ENCODE results near the gene ANKRD44. TPM values are rescaled to one million over a fixed set of nuclear protein-coding genes. Genes with fewer than 3 reads are reported as not detected.
"Not testable (repeated sequence)": the region's sequence is repeated elsewhere in the genome, so short reads cannot be mapped to it uniquely, and the experiment has no call there.

Gene ANKRD44
- total RNA-seq, 1 donor from 2014 or later = 4.0 TPM

DNA sequence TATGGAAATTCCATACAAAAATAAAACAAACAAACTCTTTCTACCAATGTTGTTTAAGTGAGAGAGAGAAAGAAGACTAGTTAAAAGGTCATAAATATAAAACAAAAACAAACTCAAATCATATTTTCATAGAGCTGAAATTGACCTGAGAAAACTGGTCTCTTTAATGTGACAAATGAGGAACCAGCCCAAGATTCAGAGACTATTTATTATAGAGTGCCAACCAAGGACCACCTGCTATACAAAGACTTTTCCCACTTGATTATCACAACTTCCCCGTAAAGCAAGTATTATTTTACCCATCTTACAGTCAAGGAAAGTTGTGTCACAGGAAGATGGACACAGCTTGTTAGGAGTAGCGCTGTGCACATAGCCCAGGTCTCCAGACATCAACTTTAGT is 13.3 kb downstream of the ANKRD44 start:
- Mint-ChIP-seq H3K4me3 (ENCODE audit: low read depth) (no peak overlapping the region), H3K9me3 (ENCODE audit: low read depth) (no peaks in the 10 kb centered on the region), H3K36me3 (ENCODE audit: insufficient read depth) (no peaks in the 10 kb centered on the region), H3K27ac (no peak overlapping the region), H3K4me1 (ENCODE audit: low read depth) (peaks cover 6% of the 10 kb centered on the region), H3K27me3 (no peaks in the 10 kb centered on the region)
- no peak for DNase-seq (ENCODE audit: low spot score, unreplicated experiment)
- no peak for TF ChIP-seq CTCF (IDR thresholded peaks at IDR 0.05; ENCODE audit: unreplicated experiment)

GRCh38 chr2:197296835-197297234 is 13.7 kb downstream of the ANKRD44 start:
- Mint-ChIP-seq H3K36me3 (ENCODE audit: insufficient read depth) (no peaks in the 10 kb centered on the region), H3K4me3 (ENCODE audit: low read depth) (no peak overlapping the region), H3K9me3 (ENCODE audit: low read depth) (peaks cover 1% of the 10 kb centered on the region), H3K27me3 (no peaks in the 10 kb centered on the region), H3K4me1 (ENCODE audit: low read depth) (peaks cover 6% of the 10 kb centered on the region), H3K27ac (no peak overlapping the region)
- no peak for TF ChIP-seq CTCF (IDR thresholded peaks at IDR 0.05; ENCODE audit: unreplicated experiment)
- DNase-seq (ENCODE audit: low spot score, unreplicated experiment) = no peak

GRCh38 chr2:197294260-197294659 is 16.3 kb downstream of the ANKRD44 start:
- Mint-ChIP-seq H3K36me3 (ENCODE audit: insufficient read depth) (no peaks in the 10 kb centered on the region), H3K27ac (no peak overlapping the region), H3K9me3 (ENCODE audit: low read depth) (peaks cover 10% of the 10 kb centered on the region), H3K4me3 (ENCODE audit: low read depth) (no peak overlapping the region), H3K4me1 (ENCODE audit: low read depth) (peaks cover 6% of the 10 kb centered on the region), H3K27me3 (no peaks in the 10 kb centered on the region)
- TF ChIP-seq CTCF (IDR thresholded peaks at IDR 0.05; ENCODE audit: unreplicated experiment) = no peak
- no peak for DNase-seq (ENCODE audit: low spot score, unreplicated experiment)

DNA sequence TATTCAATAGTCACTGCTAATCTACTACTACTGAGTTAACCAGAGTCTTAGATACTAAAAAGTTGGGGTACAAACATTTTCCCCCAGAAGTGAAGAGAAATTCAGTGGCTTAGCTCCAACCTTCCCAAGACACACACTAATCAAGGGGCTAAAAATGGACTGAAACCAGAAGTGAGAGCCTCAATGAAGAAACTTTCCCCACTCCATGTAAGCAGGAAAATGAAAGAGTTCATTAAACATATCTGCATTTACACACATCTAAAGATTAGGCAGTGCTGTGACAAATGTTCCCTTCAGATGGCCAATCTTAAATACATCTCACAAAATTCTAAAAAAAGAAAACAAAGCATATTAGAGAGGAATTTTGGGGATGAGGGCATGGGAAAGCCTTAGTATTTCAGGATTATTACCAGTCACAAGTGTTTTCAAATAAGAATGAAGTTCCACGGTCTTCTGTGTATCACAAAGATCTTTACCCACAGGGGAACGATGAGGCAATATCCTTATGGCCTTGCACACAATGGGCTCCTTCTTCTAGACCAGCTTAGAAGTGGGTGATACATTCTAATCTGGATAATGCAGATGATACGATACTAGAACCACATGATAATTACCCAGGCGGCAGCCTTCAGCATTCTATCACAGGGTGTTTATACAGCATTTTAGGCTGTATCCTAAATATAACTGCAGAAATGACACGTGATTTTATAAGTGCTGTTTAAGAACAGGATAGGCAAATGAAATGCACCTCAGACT is 17.1 kb downstream of the ANKRD44 start:
- no peaks in the 10 kb centered on the region for H3K36me3 Mint-ChIP-seq (ENCODE audit: insufficient read depth)
- H3K27me3 Mint-ChIP-seq = no peaks in the 10 kb centered on the region
- H3K9me3 Mint-ChIP-seq (ENCODE audit: low read depth) = peaks cover 10% of the 10 kb centered on the region
- TF ChIP-seq CTCF (IDR thresholded peaks at IDR 0.05; ENCODE audit: unreplicated experiment) = no peak
- H3K4me1 Mint-ChIP-seq (ENCODE audit: low read depth) = peaks cover 6% of the 10 kb centered on the region
- no peak overlapping the region for H3K27ac Mint-ChIP-seq
- H3K4me3 Mint-ChIP-seq (ENCODE audit: low read depth) = no peak overlapping the region
- no peak for DNase-seq (ENCODE audit: low spot score, unreplicated experiment)

GRCh38 chr2:197292619-197293018 is 18.0 kb downstream of the ANKRD44 start:
- Mint-ChIP-seq H3K27me3 (no peaks in the 10 kb centered on the region), H3K36me3 (ENCODE audit: insufficient read depth) (no peaks in the 10 kb centered on the region), H3K4me3 (ENCODE audit: low read depth) (no peak overlapping the region), H3K9me3 (ENCODE audit: low read depth) (peaks cover 10% of the 10 kb centered on the region), H3K27ac (no peak overlapping the region), H3K4me1 (ENCODE audit: low read depth) (peaks cover 6% of the 10 kb centered on the region)
- no peak for DNase-seq (ENCODE audit: low spot score, unreplicated experiment)
- no peak for TF ChIP-seq CTCF (IDR thresholded peaks at IDR 0.05; ENCODE audit: unreplicated experiment)

DNA sequence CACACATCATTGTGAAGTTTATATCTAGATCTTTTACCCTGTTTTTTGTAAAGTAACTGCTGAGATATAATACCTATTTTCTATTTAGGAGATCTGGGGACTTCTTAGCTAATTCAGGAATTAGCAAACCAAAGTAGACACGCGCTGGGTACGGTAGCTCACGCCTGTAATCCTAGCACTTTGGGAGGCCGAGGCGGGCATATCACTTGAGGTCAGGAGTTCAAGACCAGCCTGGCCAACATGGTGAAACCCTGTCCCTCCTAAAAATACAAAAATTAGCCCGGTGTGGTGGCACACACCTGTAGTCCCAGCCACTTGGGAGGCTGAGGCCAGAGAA is 23.0 kb downstream of the ANKRD44 start:
- not testable (repeated sequence) for H3K36me3 Mint-ChIP-seq (ENCODE audit: insufficient read depth); H3K4me1 Mint-ChIP-seq (ENCODE audit: low read depth); DNase-seq (ENCODE audit: low spot score, unreplicated experiment); H3K27me3 Mint-ChIP-seq; H3K27ac Mint-ChIP-seq; H3K4me3 Mint-ChIP-seq (ENCODE audit: low read depth)
- peaks cover 10% of the 10 kb centered on the region for H3K9me3 Mint-ChIP-seq (ENCODE audit: low read depth)
